ENCODE results near the gene P2RY6.

The P2RY6 gene

DNA sequence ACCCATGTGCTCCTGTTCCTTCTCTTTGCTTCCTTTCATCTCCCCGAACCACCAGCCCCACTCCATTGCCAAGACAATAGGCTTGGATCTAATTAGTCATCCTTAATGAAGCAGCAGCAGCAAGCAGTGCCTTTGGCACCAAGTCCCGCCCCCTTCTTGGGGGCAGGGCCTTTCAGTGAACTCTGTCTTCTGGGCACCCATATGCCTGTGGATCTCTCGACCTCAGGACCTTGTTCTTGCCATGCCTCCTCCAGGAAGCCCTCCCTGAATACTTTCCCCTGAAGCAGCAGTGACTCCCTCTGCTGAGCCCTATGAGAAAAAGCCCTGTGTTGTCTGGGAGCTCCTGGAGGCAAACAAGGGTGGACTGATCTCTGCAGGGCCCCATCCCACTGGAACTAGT lies 68.0 kb downstream of the P2RY6 start:
- no peak for DNase-seq

GRCh38 chr11:73342633-73343032 lies 70.5 kb downstream of the P2RY6 start:
- no peak for DNase-seq

DNA sequence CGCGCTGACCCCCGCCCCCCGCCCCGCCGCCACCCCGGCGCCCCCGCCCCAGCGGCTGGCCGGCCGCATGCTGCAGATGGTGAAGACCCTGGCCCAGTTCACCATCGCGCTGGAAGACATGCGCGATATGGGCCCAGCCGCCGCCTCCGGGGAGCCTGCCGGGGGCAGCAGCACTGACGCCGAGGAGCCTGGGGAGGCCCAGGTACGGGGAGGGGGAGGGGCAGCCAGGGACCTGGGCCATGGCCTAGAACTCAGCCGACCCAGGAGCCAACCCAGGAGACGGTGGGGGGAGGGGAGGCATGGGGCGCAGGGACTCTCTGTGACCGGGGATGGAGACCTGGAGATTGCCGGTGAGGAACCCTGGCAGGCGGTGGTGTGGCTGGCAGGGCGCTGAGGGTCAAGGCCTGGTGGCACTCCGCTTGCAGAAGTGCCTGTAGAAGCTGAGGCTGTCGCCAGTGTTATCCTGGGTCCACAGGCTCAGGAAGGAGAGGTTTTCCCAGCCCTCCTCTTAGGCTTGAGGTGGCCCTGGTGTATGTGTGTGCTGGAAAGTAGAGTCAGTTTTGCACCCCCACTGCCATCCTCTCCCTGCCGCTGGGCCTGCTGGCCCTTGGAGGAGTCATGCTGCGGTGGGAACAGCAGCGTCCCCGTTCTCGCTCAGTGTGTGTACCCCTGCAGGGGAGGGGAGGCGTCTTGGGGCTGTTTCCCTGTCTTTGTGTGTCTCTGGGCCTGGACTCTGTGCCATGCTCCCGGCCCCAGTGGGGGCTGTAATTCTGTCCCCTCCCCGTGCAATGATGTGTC lies 71.1 kb downstream of the P2RY6 start:
- no peak for DNase-seq

- DNase-seq: no peak
These were observed 72.1 kb downstream of the P2RY6 start for GRCh38 chr11:73344191-73344607.

DNA sequence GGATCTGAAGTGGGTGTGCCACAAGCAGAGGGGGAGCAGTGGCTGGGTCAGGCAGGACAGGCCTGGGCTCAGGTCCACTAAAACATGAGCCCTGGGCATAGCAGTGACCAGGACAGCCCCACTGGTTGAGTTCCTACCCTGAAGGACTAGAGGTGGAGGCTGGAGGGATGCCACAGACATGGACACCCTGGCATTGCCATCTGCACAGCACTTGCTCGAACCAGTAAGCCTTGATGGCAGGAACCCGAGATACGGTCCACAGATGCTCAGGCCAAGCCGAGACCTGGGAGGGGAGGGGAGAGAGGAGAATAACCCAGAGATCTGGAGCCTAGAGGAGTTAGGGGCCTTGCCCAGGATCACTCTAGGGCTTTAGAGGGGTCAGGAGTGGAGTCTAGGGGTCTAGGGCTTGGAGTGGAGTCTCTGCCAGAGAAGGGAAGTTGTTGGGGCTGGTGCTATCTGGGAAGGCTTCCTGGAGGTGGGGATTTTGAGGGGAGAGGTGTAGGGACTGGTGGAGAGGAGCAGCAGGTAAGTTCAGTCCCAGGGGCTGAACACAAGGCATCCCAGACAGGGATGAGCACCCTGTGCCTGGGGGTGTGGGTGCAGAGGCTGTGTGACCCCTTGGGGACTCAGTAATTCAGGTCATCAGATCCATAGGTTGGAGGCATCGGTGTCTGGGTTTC lies 73.5 kb downstream of the P2RY6 start:
- no peak for DNase-seq

DNA sequence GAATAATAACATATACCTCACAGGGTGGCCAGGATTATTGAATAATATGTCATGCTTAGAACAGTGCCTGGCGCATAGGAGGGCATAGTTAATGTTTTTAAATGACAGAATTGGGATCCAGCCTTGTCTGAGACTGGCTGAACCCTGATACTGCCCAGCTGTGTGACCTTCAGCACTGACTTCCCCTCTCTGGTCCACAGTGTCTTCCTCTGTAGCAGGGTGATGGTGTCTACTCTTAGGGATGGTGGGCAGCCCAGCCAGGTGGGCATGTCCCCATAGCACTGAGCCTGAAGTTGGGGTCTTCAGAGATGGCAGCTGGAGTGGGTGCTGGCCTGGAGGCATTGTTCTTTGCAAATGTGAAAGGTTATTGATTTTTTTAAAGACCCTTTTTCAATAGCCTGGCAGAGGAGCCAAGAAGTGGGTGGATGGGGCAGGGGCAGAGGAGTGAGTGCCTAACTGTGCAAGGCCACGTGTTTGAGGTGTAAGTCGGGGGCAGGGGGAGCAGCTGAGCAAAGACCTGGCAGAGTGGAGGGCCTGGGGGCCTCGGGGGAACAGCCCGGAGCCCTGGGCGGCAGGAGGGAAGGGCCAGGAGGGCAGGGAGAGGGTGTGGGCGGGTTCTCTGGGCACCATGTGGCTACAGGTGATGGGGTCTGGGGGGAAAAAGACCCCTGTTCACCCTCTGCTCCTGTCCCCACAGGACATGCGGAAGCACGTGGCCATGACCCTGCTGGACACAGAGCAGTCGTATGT lies 74.2 kb downstream of the P2RY6 start:
- no peak for DNase-seq

DNA sequence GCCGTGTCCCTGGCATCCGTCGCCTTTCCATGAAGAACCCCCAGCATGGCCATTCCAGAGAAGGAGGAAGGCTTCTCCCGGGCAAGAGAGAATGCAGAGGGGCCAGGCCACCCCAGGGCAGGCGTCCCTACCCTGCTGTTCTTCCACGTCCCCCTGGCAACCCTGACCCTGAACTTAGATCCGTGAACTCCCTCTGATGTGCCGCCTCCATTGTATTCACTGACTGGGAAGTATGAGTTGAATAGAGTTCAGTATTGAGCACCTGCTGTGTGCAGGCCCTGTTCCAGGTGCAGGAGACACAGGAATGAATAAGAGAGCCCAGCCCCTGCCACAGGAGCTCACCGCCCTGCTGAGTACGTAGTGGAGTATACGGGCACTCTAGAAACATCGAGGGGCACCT lies 74.9 kb downstream of the P2RY6 start:
- DNase-seq: no peak

Measured in stimulated activated CD4-positive, alpha-beta T cell treated with anti-CD3 and anti-CD28 coated beads, Interleukin-15, amount 100 ng/mL, for 24 hours (primary cell).